OCI-LY7 (cell line): Measurements from ENCODE around the gene ELMO1. TPM values are rescaled to one million over a fixed set of nuclear protein-coding genes. Genes with fewer than 3 reads are reported as not detected.

ENCODE experiments used
- BruUV-seq: library from RNA; stranded (reverse); fragments of 400-500 nt; replicated peaks from 2 replicates; lab custom pipeline; 2021; lab: Mats Ljungman, UMichigan
- CTCF ChIA-PET: fragments of 300-600 bp; sonication (Branson Sonifier 250); formaldehyde crosslinking; loops from one replicate; lab custom pipeline; 2022; ENCODE audit warnings: antibody characterized with exemption; ENCODE audit not compliant: unreplicated experiment; lab: Charles Lee
- POLR2A ChIA-PET: fragments of 300-600 bp; sonication (Branson Sonifier 250); formaldehyde crosslinking; loops from one replicate; lab custom pipeline; 2022; ENCODE audit warnings: antibody characterized with exemption; lab: Charles Lee
- DNase-seq: peaks from one replicate; pipeline ENCODE4 v3.0.0-alpha.2; 2015; ENCODE audit warnings: low spot score
- H2AFZ ChIP-seq: fragments of 200-600 bp; sonication (generic), shearing (Covaris generic); 2 replicates; pipeline ENCODE4 v1.6.1; 2014; ENCODE audit warnings: mild to moderate bottlenecking, antibody characterized with exemption, low read length, moderate library complexity
- H3K27ac ChIP-seq: fragments of 200-600 bp; sonication (generic); 2 replicates; pipeline ENCODE4 v1.5.1; 2014; ENCODE audit warnings: mixed run types, low read depth, mild to moderate bottlenecking, moderate library complexity, low read length, inconsistent platforms; ENCODE audit not compliant: poor library complexity, severe bottlenecking
- H3K36me3 ChIP-seq: fragments of 200-600 bp; sonication (generic); 2 replicates; pipeline ENCODE4 v1.6.1; 2014; ENCODE audit warnings: mild to moderate bottlenecking, antibody characterized with exemption, low read length, moderate library complexity, mixed read lengths; ENCODE audit not compliant: insufficient read depth
- H3K4me1 ChIP-seq: fragments of 200-600 bp; sonication (generic); 2 replicates; pipeline ENCODE4 v1.5.1; 2014; ENCODE audit warnings: mild to moderate bottlenecking, low read length; ENCODE audit not compliant: insufficient read depth, poor library complexity, severe bottlenecking
- H3K4me2 ChIP-seq: fragments of 200-600 bp; sonication (generic); 2 replicates; pipeline ENCODE4 v1.6.1; 2014; ENCODE audit warnings: mild to moderate bottlenecking, low read length
- H3K4me3 ChIP-seq: fragments of 200-600 bp; sonication (generic); 2 replicates; pipeline ENCODE4 v1.5.1; 2014; ENCODE audit warnings: mild to moderate bottlenecking, low read depth, low read length; ENCODE audit not compliant: poor library complexity, severe bottlenecking
- H3K79me2 ChIP-seq: fragments of 200-600 bp; sonication (generic); 2 replicates; pipeline ENCODE4 v1.6.1; 2016; ENCODE audit warnings: low read depth, mild to moderate bottlenecking, low read length, moderate library complexity, mixed read lengths; ENCODE audit not compliant: insufficient read depth
- H3K9me2 ChIP-seq: fragments of 200-600 bp; sonication (generic); 2 replicates; pipeline ENCODE4 v1.6.1; 2016; ENCODE audit warnings: mild to moderate bottlenecking, low read length, mixed read lengths; ENCODE audit not compliant: insufficient read depth
- H3K9me3 ChIP-seq: fragments of 200-600 bp; sonication (generic); 2 replicates; pipeline ENCODE4 v1.6.1; 2014; ENCODE audit warnings: mild to moderate bottlenecking, mixed run types, low read length, mixed read lengths
- H4K20me1 ChIP-seq: fragments of 200-600 bp; sonication (generic); 2 replicates; pipeline ENCODE4 v1.6.1; 2014; ENCODE audit warnings: mild to moderate bottlenecking, antibody characterized with exemption, low read length, moderate library complexity, mixed read lengths; ENCODE audit not compliant: insufficient read depth
- EZH2phosphoT487 ChIP-seq: fragments of 200-600 bp; sonication (generic); IDR thresholded peaks from 2 replicates; pipeline ENCODE4 v1.6.1; 2018; ENCODE audit warnings: low read depth, borderline replicate concordance, mild to moderate bottlenecking, mixed run types, antibody characterized with exemption, low read length, moderate library complexity, mixed read lengths
- intact Hi-C: fragments of 100-400 bp; cut with micrococcal nuclease; formaldehyde crosslinking; loops from one replicate; pipeline ENCODE4 v1.10.0; 2022; ENCODE audit not compliant: unreplicated experiment
- total RNA-seq, 2 experiments: library from RNA; depleted of rRNA in 1 of 2; stranded (reverse); fragments of >200 nt in 1 of 2; shearing (Covaris generic) in 1 of 2; gene quantifications; 2 replicates each; pipeline ENCODE4 v1.2.3, GENCODE V29; 2014 to 2022
- TF ChIP-seq, protein P1 (sequence below): fragments of 200-600 bp; sonication (generic); conservative IDR thresholded peaks from 2 replicates; pipeline ENCODE4 v1.5.1; 2014; ENCODE audit warnings: mild to moderate bottlenecking, antibody characterized with exemption, low read length, moderate library complexity, mixed read lengths

Gene ELMO1
- total RNA-seq, 2 experiments from 2014 or later: 101 to 103 TPM

- Histone ChIP-seq H3K9me3 (no peaks in the 10 kb centered on the region), H3K4me2 (no peak overlapping the region), H3K9me2 (no peaks in the 10 kb centered on the region), H2AFZ (no peak overlapping the region), H4K20me1 (no peaks in the 10 kb centered on the region), H3K79me2 (no peaks in the 10 kb centered on the region), H3K36me3 (no peaks in the 10 kb centered on the region), H3K27ac (no peak overlapping the region), H3K4me3 (no peak overlapping the region), H3K4me1 (no peaks in the 10 kb centered on the region)
- ChIA-PET POLR2A (interaction anchor here (1.9 kb wide), 1 partner anchor 8 kb away, joined by 4 read pairs; no protein-coding TSS in a partner anchor), CTCF (no interaction called here)
- TF ChIP-seq, protein P1, sequence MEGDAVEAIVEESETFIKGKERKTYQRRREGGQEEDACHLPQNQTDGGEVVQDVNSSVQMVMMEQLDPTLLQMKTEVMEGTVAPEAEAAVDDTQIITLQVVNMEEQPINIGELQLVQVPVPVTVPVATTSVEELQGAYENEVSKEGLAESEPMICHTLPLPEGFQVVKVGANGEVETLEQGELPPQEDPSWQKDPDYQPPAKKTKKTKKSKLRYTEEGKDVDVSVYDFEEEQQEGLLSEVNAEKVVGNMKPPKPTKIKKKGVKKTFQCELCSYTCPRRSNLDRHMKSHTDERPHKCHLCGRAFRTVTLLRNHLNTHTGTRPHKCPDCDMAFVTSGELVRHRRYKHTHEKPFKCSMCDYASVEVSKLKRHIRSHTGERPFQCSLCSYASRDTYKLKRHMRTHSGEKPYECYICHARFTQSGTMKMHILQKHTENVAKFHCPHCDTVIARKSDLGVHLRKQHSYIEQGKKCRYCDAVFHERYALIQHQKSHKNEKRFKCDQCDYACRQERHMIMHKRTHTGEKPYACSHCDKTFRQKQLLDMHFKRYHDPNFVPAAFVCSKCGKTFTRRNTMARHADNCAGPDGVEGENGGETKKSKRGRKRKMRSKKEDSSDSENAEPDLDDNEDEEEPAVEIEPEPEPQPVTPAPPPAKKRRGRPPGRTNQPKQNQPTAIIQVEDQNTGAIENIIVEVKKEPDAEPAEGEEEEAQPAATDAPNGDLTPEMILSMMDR: no peak
- intact Hi-C loops: no loop called here
- BruUV-seq: no TSS peak
- DNase-seq: no peak
These were observed 525.5 kb downstream of the ELMO1 start for GRCh38 chr7:36923185-36923584.

DNA sequence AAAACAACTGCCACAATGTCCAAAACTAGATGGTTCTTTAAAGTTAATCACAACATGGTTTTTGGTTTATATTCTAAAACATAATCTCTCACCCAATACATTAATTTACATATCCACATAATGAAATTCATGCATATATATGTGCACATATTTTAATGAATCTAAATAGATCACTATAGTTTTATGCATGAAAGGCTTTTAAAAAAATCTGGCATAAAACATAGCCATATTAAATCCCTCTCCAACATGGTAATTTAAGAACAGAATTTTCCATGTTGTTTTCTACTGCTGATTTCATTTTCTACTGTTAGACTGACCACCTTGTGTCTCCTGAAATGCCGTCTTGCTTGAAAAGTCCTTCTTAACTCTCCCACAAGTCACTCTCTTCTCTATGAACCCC lies 528.2 kb downstream of the ELMO1 start:
- H4K20me1 ChIP-seq: no peaks in the 10 kb centered on the region
- H3K79me2 ChIP-seq: no peaks in the 10 kb centered on the region
- no peak overlapping the region for H2AFZ ChIP-seq
- H3K27ac ChIP-seq: no peak overlapping the region
- no peak for DNase-seq
- no peaks in the 10 kb centered on the region for H3K4me1 ChIP-seq
- POLR2A ChIA-PET: no interaction called here
- no peak overlapping the region for H3K4me3 ChIP-seq
- no peaks in the 10 kb centered on the region for H3K36me3 ChIP-seq
- no peaks in the 10 kb centered on the region for H3K9me2 ChIP-seq
- TF ChIP-seq EZH2phosphoT487: no peak
- TF ChIP-seq, protein P1: no peak
- H3K9me3 ChIP-seq: no peaks in the 10 kb centered on the region
- CTCF ChIA-PET: no interaction called here
- BruUV-seq: no TSS peak
- intact Hi-C loops: no loop called here
- no peak overlapping the region for H3K4me2 ChIP-seq

DNA sequence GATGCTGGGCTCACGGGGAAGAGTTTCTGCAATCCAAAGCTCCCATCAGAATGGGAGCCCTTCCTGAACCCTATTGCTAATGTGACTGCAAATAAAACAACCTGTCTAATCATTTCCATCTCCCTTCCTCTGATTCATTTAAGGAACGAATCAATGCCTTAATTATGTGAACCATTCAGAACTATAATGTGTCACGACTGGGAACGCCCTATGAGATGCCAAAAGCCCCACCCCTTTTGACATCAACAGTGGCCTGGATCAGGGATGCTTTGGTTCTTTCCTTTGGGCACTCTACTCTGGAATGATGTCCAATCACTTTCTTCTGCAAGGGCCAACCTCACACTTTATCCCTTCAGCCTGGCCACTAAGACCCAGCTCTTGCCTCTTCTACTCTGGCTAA lies 528.9 kb downstream of the ELMO1 start:
- ChIA-PET CTCF (no interaction called here), POLR2A (no interaction called here)
- no peaks in the 10 kb centered on the region for H3K36me3 ChIP-seq
- H4K20me1 ChIP-seq: no peaks in the 10 kb centered on the region
- no peak overlapping the region for H3K4me2 ChIP-seq
- H3K9me2 ChIP-seq: no peaks in the 10 kb centered on the region
- BruUV-seq: no TSS peak
- TF ChIP-seq, protein P1: no peak
- TF ChIP-seq EZH2phosphoT487: no peak
- no peak overlapping the region for H3K27ac ChIP-seq
- no peaks in the 10 kb centered on the region for H3K79me2 ChIP-seq
- no peak overlapping the region for H3K4me3 ChIP-seq
- H3K9me3 ChIP-seq: no peaks in the 10 kb centered on the region
- intact Hi-C loops: no loop called here
- DNase-seq: no peak
- no peaks in the 10 kb centered on the region for H3K4me1 ChIP-seq
- H2AFZ ChIP-seq: no peak overlapping the region
